CD4-positive, alpha-beta memory T cell (primary cell): ENCODE data around the gene CD28. TPM values are rescaled to one million over a fixed set of nuclear protein-coding genes. Genes with fewer than 3 reads are reported as not detected.
A peak's percentile ranks its signal among the peaks of the same experiment; 100 is the strongest.
"Not testable (repeated sequence)": the region's sequence is repeated elsewhere in the genome, so short reads cannot be mapped to it uniquely, and the experiment has no call there.

ENCODE experiments used
- CTCF ChIA-PET: fragments of 350-600 bp; sonication (Branson Sonifier 250); formaldehyde crosslinking; loops from one replicate; lab custom pipeline; 2021; ENCODE audit warnings: inconsistent platforms; ENCODE audit not compliant: partially characterized antibody; lab: Charles Lee
- POLR2A ChIA-PET: fragments of 350-600 bp; sonication (Branson Sonifier 250); formaldehyde crosslinking; loops from one replicate; lab custom pipeline; 2021; ENCODE audit not compliant: partially characterized antibody; lab: Charles Lee
- DNase-seq, 5 donors: peaks; one replicate each; pipeline versions ENCODE4 v3.0.0 to v3.0.0-alpha.2; 2020 to 2022; ENCODE audit warnings: mixed read lengths in 1 of 5
- H3K27ac ChIP-seq: one replicate; pipeline ENCODE4 v1.7.0; 2013; ENCODE audit warnings: low read depth, low read length
- H3K27me3 ChIP-seq: 2 replicates; pipeline ENCODE4 v1.7.0; 2013; ENCODE audit warnings: mild to moderate bottlenecking, low read length, moderate library complexity; ENCODE audit not compliant: insufficient read depth
- H3K36me3 ChIP-seq: 2 replicates; pipeline ENCODE4 v1.7.0; 2013; ENCODE audit warnings: mild to moderate bottlenecking, low read length, moderate library complexity; ENCODE audit not compliant: insufficient read depth
- H3K4me1 ChIP-seq: 2 replicates; pipeline ENCODE4 v1.7.0; 2013; ENCODE audit warnings: mild to moderate bottlenecking, low read length, moderate library complexity; ENCODE audit not compliant: insufficient read depth
- H3K4me3 ChIP-seq, 2 donors: one replicate each; pipeline ENCODE4 v1.7.0; 2013; ENCODE audit warnings: low read length in 2 of 2, mild to moderate bottlenecking in 1 of 2
- H3K9me3 ChIP-seq, 2 donors: one replicate each; pipeline ENCODE4 v1.7.0; 2013; ENCODE audit warnings: low read length in 2 of 2, control low read depth in 1 of 2; ENCODE audit not compliant: control insufficient read depth in 1 of 2
- H3K27ac Mint-ChIP-seq, 7 donors: one replicate each; pipeline ENCODE4 v1.8.0; 2020 to 2021; ENCODE audit warnings: mixed read lengths in 7 of 7, mild to moderate bottlenecking in 6 of 7, inconsistent platforms in 3 of 7, moderate library complexity in 3 of 7
- H3K27me3 Mint-ChIP-seq, 2 donors: one replicate each; pipeline ENCODE4 v1.8.0; 2020 to 2021; ENCODE audit warnings: mixed read lengths in 2 of 2
- H3K36me3 Mint-ChIP-seq, 2 donors: one replicate each; pipeline ENCODE4 v1.8.0; 2020 to 2021; ENCODE audit warnings: mixed read lengths in 2 of 2, inconsistent platforms in 1 of 2, mild to moderate bottlenecking in 1 of 2
- H3K4me1 Mint-ChIP-seq, 4 donors: one replicate each; pipeline ENCODE4 v1.8.0; 2020 to 2021; ENCODE audit warnings: mixed read lengths in 4 of 4, mild to moderate bottlenecking in 1 of 4
- H3K4me3 Mint-ChIP-seq, 8 donors: one replicate each; pipeline ENCODE4 v1.8.0; 2020 to 2021; ENCODE audit warnings: mixed read lengths in 8 of 8, mild to moderate bottlenecking in 7 of 8, moderate library complexity in 6 of 8, inconsistent platforms in 3 of 8
- H3K9me3 Mint-ChIP-seq, 8 donors: one replicate each; pipeline ENCODE4 v1.8.0; 2020 to 2021; ENCODE audit warnings: mixed read lengths in 8 of 8, mild to moderate bottlenecking in 5 of 8, inconsistent platforms in 3 of 8, moderate library complexity in 1 of 8
- intact Hi-C: fragments of 100-400 bp; cut with micrococcal nuclease; formaldehyde crosslinking; loops from one replicate; pipeline ENCODE4 v1.15.1; 2023
- polyA plus RNA-seq, 2 donors: library from polyadenylated mRNA; unstranded; fragments of 300-500 nt; fragmentation: Illumina TruSeq; gene quantifications; one replicate each; pipeline ENCODE4 v1.2.3, GENCODE V29; 2021
- total RNA-seq, 2 experiments: library from RNA; stranded (reverse); gene quantifications; one replicate each; pipeline ENCODE4 v1.2.3, GENCODE V29; 2021

CD28 gene
- total and polyA plus RNA-seq, 4 experiments from 2014 or later = 80.0 to 222 (median 167) TPM

- Mint-ChIP-seq H3K4me1 (peaks cover 0 to 7% (median 5%) of the 10 kb centered on the region in 4 donors), H3K27ac (no peak overlapping the region), H3K27me3 (no peaks in the 10 kb centered on the region), H3K9me3 (peaks cover 0 to 1% (median 0%) of the 10 kb centered on the region in 8 donors), H3K36me3 (no peaks in the 10 kb centered on the region), H3K4me3 (no peak overlapping the region)
- H3K4me1 ChIP-seq = no peaks in the 10 kb centered on the region
- no peak for DNase-seq
- H3K36me3 ChIP-seq = no peaks in the 10 kb centered on the region
- intact Hi-C loops = no loop called here
- ChIA-PET CTCF (no interaction called here), POLR2A (interaction anchor here (1.6 kb wide), 2 partner anchors 11 to 17 kb away, joined by 4 read pairs; no protein-coding TSS in a partner anchor)
- no peak overlapping the region for H3K27ac ChIP-seq
- no peaks in the 10 kb centered on the region for H3K9me3 ChIP-seq
- no peak overlapping the region for H3K4me3 ChIP-seq
- no peaks in the 10 kb centered on the region for H3K27me3 ChIP-seq
Measured at GRCh38 chr2:203691149-203691548, 15.3 kb upstream of the CD28 start.

GRCh38 chr2:203692031-203692710, 14.3 kb upstream of the CD28 start:
- intact Hi-C loops = no loop called here
- Mint-ChIP-seq H3K36me3 (no peaks in the 10 kb centered on the region), H3K4me3 (no peak overlapping the region), H3K27ac (no peak overlapping the region), H3K27me3 (no peaks in the 10 kb centered on the region), H3K9me3 (peaks cover 0 to 3% (median 0%) of the 10 kb centered on the region in 8 donors), H3K4me1 (peaks cover 2 to 7% (median 6%) of the 10 kb centered on the region in 4 donors)
- no peaks in the 10 kb centered on the region for H3K36me3 ChIP-seq
- no peaks in the 10 kb centered on the region for H3K27me3 ChIP-seq
- ChIA-PET CTCF (no interaction called here), POLR2A (interaction anchor here (1.0 to 1.6 kb wide), 2 partner anchors 12 to 88 kb away, joined by 3 to 4 read pairs; no protein-coding TSS in a partner anchor)
- H3K27ac ChIP-seq = no peak overlapping the region
- H3K9me3 ChIP-seq = no peaks in the 10 kb centered on the region
- no peaks in the 10 kb centered on the region for H3K4me1 ChIP-seq
- no peak overlapping the region for H3K4me3 ChIP-seq
- DNase-seq = no peak

GRCh38 chr2:203693242-203693879, 13.1 kb upstream of the CD28 start:
- intact Hi-C loops = no loop called here
- DNase-seq = no peak
- Mint-ChIP-seq H3K4me3 (no peak overlapping the region), H3K27ac (no peak overlapping the region), H3K9me3 (peaks cover 0 to 3% (median 0%) of the 10 kb centered on the region in 8 donors), H3K4me1 (peaks cover 6 to 12% (median 7%) of the 10 kb centered on the region in 4 donors), H3K36me3 (no peaks in the 10 kb centered on the region), H3K27me3 (no peaks in the 10 kb centered on the region)
- no peaks in the 10 kb centered on the region for H3K27me3 ChIP-seq
- no peaks in the 10 kb centered on the region for H3K9me3 ChIP-seq
- H3K27ac ChIP-seq = no peak overlapping the region
- no peaks in the 10 kb centered on the region for H3K36me3 ChIP-seq
- no peaks in the 10 kb centered on the region for H3K4me1 ChIP-seq
- CTCF ChIA-PET = interaction anchor here (0.6 to 1.8 kb wide), 3 partner anchors 11 to 218 kb away, joined by 3 to 4 read pairs (median 4); no protein-coding TSS in a partner anchor
- no peak overlapping the region for H3K4me3 ChIP-seq
- POLR2A ChIA-PET = interaction anchor here (1.6 to 2.1 kb wide), 2 partner anchors 15 to 26 kb away, joined by 4 to 9 read pairs; no protein-coding TSS in a partner anchor

GRCh38 chr2:203694191-203694590, 12.2 kb upstream of the CD28 start:
- H3K27me3 ChIP-seq = no peaks in the 10 kb centered on the region
- POLR2A ChIA-PET = interaction anchor here (0.8 to 2.1 kb wide), 5 partner anchors 14 to 55 kb away, joined by 3 to 9 read pairs (median 4); no protein-coding TSS in a partner anchor
- DNase-seq = no peak
- intact Hi-C loops = no loop called here
- H3K4me3 Mint-ChIP-seq = no peak overlapping the region
- no peaks in the 10 kb centered on the region for H3K27me3 Mint-ChIP-seq
- H3K4me3 ChIP-seq = no peak overlapping the region
- H3K36me3 ChIP-seq = no peaks in the 10 kb centered on the region
- H3K4me1 Mint-ChIP-seq = peaks cover 6 to 12% (median 7%) of the 10 kb centered on the region in 4 donors
- CTCF ChIA-PET = interaction anchor here (1.2 to 1.8 kb wide), 2 partner anchors 10 to 12 kb away, joined by 4 read pairs; no protein-coding TSS in a partner anchor
- no peak overlapping the region for H3K27ac ChIP-seq
- no peaks in the 10 kb centered on the region for H3K4me1 ChIP-seq
- H3K36me3 Mint-ChIP-seq = no peaks in the 10 kb centered on the region
- H3K9me3 Mint-ChIP-seq = peaks cover 0 to 5% (median 0%) of the 10 kb centered on the region in 8 donors
- H3K9me3 ChIP-seq = no peaks in the 10 kb centered on the region
- H3K27ac Mint-ChIP-seq = no peak overlapping the region

- POLR2A ChIA-PET = interaction anchor here (1.0 kb wide), 1 partner anchor 45 kb away, joined by 4 read pairs; no protein-coding TSS in a partner anchor
Measured at GRCh38 chr2:203697190-203697589, 9.2 kb upstream of the CD28 start.

GRCh38 chr2:203697763-203698162, 8.7 kb upstream of the CD28 start:
- H3K4me3 ChIP-seq, H3K9me3 Mint-ChIP-seq, H3K36me3 Mint-ChIP-seq, intact Hi-C loops, H3K27me3 Mint-ChIP-seq, H3K9me3 ChIP-seq, DNase-seq, H3K4me3 Mint-ChIP-seq, POLR2A ChIA-PET, H3K27ac ChIP-seq, H3K4me1 ChIP-seq, H3K36me3 ChIP-seq, H3K27me3 ChIP-seq: not testable (repeated sequence)
- peaks cover 13 to 24% (median 17%) of the 10 kb centered on the region in 4 donors for H3K4me1 Mint-ChIP-seq
- CTCF ChIA-PET = interaction anchor here (1.1 kb wide), 1 partner anchor 116 kb away, joined by 3 read pairs; no protein-coding TSS in a partner anchor
- H3K27ac Mint-ChIP-seq = peak overlapping the region in 1 of 7 donors; percentile 41

More at GRCh38 chr2:203697190-203697589, 9.2 kb upstream of the CD28 start:
- no peak for DNase-seq
- no peaks in the 10 kb centered on the region for H3K9me3 ChIP-seq
- no peaks in the 10 kb centered on the region for H3K4me1 ChIP-seq
- H3K27me3 Mint-ChIP-seq = no peaks in the 10 kb centered on the region
- H3K4me1 Mint-ChIP-seq = peaks cover 11 to 21% (median 13%) of the 10 kb centered on the region in 4 donors
- peaks cover 0 to 7% (median under 1%) of the 10 kb centered on the region in 8 donors for H3K9me3 Mint-ChIP-seq
- no peaks in the 10 kb centered on the region for H3K36me3 ChIP-seq
- CTCF ChIA-PET = interaction anchor here (1.1 kb wide), 1 partner anchor 117 kb away, joined by 3 read pairs; no protein-coding TSS in a partner anchor
- no peaks in the 10 kb centered on the region for H3K36me3 Mint-ChIP-seq
- no peak overlapping the region for H3K27ac Mint-ChIP-seq
- H3K27ac ChIP-seq = no peak overlapping the region
- H3K4me3 Mint-ChIP-seq = no peak overlapping the region
- H3K27me3 ChIP-seq = no peaks in the 10 kb centered on the region
- no peak overlapping the region for H3K4me3 ChIP-seq
- intact Hi-C loops = no loop called here

- intact Hi-C loops, H3K4me3 Mint-ChIP-seq, H3K4me1 ChIP-seq, POLR2A ChIA-PET, CTCF ChIA-PET, H3K4me3 ChIP-seq, H3K36me3 ChIP-seq, H3K36me3 Mint-ChIP-seq, H3K27me3 ChIP-seq, DNase-seq, H3K9me3 ChIP-seq, H3K27ac ChIP-seq, H3K9me3 Mint-ChIP-seq, H3K27ac Mint-ChIP-seq, H3K27me3 Mint-ChIP-seq: not testable (repeated sequence)
- H3K4me1 Mint-ChIP-seq = peaks cover 11 to 26% (median 19%) of the 10 kb centered on the region in 4 donors
Measured at GRCh38 chr2:203698410-203698809, 8.0 kb upstream of the CD28 start.
